NCI-H524 (cell line): ENCODE data around the gene TSPAN18.

Experiments
- DNase-seq, 2 experiments: peaks; one replicate each; lab custom pipeline; 2025; lab: John Stamatoyannopoulos, UW

Gene TSPAN18

DNA sequence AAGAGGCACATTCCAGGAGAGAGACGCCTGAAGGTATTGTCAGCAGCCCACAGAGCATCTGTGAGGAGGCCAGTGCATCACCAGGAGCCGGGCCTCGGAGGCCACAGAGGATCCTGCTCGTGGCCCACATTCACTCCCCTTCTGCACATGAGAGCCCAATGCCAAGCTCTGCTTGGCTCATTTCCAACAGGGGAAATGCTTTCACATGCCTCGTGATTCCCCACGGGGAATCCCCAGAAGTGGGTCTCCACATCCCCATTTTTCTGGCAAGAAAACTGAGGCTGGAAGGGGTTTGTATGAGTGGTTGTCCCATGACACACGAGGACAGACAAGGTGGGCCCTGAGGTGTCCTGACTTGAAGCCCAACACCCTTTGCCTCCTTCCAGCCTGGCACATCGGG lies 189.6 kb downstream of the TSPAN18 start:
- DNase-seq = no peak

DNA sequence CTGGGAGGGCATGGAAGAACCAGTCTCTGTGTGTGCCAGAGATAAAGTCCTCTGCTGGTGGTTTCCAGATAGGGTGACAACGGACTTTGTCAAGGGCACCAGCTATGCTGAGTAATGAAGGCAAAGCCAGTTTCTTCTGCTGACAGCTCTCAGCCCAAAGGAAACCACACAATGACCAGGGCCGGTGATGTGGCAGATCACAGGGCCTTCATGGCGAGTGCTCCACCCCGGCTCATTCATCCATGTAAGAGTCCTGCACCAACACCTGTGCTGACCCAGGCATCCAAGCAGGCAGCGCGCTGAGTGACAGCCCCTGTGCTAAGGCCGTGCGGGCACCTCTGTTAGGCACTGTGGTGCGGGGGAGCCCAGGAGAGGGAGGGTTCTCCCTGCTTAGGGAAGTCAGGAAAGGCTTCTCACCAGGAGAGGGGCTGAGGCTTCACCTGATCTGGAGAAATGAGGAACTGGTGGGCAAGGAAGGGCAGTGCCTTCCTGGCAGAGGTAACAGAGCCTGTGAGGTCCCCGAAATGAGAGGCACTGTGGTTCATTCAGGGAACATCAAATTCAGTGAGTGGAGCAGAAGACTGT lies 190.1 kb downstream of the TSPAN18 start:
- no peak for DNase-seq

DNA sequence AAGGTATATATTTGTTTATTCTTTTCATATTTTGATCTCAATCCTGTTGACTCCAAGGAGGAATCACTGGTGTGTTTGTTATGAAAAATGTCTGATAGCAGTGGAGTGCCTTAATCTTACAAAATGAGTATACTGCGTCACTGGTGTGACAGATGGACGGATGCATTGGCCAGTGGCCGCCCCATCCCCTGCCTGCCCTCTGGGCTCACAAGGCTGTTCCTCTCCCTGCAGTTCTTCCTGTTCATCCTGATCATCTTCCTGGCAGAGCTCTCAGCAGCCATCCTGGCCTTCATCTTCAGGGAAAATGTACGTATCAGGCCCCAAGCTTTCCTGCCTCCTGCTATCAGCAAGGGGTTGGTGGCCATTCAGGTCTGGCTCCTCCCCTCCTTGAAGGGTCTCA lies 191.0 kb downstream of the TSPAN18 start:
- no peak for DNase-seq

DNA sequence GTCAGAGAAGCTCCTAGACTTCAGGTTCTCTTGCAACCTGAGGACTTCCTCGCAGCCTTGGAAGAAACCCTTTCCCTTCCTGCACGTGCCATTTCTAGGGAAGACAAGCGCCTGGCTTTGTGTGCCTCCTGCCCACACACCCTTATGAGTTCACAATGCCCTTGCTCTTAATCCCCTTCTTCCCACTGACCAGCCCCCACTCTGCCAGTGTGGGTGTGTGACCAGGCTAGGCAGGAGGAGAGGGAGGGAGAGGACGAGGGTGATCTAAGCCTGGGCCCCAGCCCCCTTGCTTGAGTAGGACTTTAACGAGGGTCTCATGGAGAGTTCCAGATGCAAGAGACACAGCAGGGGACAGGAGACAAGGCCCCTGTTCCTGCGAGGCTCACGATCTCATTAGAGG lies 193.7 kb downstream of the TSPAN18 start:
- no peak for DNase-seq

DNA sequence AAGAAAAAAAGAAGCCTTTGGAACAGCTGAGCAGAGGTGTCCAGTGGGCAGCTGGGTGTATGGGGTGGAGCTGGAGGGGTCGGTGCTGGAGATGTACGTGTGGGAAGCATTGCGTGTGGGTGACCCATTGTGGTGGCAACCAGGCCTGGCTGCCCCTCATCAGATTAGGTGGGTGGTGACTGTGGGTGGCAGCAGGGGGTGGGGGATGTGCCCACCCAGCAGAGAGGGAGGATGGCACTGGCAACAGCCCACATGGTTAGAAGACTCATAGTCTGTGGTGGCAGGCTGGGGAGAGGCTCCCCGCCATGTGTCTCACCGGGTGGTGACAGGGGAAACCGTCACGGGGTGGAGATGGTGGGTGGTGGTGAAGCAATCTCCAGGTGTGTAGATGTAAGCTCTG lies 196.4 kb downstream of the TSPAN18 start:
- DNase-seq = no peak

DNA sequence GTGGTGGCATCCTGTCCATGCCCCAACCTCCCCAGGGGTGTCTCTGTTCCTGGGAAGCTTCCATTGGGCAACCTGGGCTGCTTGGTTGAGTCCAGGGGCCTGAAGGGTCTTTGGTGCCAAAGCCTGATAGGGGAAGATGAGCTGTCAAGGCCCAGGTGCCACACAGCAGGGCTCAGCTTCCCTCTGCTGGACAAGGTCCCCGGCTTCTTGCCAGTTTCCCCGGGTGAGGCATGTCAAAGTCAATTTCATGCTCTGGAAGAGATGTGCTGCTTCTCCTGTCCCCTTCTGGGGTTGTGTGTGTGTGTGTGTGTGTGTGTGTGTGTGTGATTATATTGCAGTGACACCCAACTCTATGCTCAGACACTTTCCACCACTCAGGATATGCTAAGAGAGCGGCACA lies 197.0 kb downstream of the TSPAN18 start:
- DNase-seq = no peak

DNA sequence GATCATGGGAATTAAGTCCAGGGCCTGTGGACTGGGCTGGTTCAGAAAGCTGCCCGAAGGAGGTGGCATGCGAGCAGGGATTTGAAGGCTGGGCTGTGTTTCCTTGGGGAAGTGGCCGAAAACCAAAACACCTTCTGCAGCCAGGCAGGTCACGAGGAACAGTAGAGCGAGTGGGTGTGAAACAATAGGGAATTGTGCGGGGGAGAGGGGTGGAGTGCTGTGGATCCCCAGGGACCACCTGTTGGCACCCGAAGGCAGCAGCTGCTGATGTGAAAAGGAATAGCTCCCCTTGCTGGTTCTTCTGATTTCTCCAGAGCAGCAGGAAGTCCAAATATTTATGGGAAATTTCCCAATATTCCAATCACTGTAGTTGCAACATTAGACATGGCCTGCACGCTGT lies 199.3 kb downstream of the TSPAN18 start:
- DNase-seq = peak in 1 of 2 experiments; percentile 40

DNA sequence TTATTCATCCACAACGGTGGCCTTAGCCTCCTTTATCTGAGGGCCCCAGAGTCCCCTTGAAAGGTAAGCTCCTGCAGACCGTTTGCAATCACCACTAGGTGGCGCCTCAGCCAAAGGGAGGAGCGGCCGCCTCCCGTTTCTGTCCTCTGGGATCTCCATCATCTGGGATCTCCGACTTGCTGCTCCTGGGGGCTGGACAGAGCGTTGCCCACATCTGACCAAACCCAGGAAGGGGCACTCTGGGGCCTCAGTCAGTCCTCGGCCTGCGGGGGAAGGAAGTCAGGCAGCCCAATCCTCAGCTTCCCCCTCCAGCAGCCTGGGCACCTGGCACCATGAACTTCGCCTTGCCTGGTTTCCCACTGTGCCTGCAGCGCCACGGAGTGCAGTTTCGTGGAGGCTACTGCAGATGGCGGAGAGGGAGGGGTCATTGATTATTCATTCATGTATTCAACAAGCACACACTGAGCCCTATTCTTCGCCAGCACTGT lies 200.5 kb downstream of the TSPAN18 start:
- DNase-seq = peak; percentile 69 to 82

DNA sequence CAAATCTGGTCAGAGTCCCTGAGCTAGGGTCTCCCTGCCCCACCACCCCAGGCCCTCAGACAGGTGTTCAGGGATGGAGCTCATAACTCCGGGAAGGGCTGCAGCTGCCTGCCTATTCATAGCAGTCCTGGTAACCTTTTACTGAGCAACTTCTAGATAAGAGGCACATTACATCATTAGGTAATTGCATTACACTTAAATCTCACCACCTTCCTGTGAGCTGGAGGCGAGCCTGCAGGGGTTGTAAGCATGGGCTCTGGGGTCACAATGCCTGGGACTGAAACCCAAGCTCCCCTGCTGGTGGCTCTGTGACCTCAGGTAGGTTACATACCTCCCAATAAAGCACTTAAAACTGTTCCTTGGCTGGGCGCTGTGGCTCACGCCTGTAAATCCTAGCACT lies 201.4 kb downstream of the TSPAN18 start:
- no peak for DNase-seq

DNA sequence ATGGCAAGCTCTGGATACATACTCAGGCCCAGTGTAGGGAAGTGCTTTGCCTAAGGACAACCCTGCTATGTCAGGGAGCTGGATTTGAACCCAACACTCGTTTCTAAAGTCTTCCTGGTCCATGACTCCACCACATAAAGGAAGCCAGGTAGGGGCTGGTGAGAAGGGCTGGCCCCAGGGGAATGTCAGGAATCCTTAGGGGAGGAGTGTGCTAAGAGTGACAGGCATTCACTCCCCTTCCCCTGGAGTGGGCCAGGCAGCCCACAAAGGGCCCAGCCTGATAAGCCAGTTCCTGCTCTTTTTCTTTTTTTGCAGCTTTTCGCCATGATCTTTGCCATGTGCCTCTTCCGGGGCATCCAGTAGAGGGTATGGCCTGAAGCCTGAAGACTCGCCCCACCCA lies 202.1 kb downstream of the TSPAN18 start:
- DNase-seq = no peak

DNA sequence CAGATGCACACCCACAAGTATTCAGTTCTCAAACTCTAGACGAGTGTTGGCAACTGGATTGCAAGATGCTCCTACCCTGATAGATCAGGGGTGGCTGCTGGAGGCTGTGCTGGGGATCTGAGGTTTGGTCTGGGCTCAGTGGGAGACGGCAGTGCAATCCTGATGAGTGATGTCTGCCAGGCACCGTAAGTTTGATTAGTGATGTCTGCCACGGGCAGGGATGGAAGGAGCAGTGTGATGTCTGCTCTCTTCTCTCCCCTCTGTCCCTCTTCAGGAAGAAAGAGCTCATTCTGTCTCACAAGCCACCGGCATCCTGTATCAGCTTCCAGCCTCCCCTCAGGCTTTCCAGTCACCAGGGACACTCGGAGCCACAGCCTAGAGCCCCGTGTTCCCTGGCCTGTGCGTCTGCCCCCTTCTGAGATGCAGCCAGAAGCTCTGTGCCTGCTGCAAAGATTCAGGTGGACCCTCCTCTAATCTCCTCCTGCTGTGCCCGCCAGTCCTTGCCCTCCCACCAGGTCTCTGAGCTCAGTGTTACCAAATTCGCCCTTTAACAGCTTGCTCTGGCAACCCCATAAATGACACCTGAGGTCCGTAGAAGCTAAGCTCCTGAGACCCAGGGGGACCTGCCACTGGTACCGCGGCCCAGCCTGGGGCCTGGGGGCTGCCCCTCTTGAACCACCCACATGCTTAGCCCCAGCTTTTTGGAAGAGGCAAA lies 204.0 kb downstream of the TSPAN18 start:
- DNase-seq = no peak

DNA sequence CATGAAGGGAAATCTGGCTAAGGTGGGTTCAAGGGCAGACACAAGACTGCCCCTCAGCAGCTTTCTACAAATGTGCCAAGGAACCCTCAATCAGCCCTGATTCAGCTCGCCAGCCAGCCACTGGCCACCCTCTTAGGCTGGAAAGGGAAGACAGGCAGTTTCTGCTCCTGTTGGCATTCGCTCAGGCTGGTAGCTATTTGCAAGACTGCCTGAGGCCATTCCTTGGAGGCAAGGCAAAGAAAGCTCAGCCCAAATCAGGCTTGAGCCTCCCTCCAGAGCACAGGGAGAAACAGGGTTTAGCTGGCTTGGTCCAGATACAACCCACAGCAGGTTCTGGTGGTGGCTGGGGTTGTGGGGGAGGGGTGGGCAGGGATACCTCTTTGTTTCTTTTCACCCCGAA lies 204.7 kb downstream of the TSPAN18 start:
- no peak for DNase-seq

DNA sequence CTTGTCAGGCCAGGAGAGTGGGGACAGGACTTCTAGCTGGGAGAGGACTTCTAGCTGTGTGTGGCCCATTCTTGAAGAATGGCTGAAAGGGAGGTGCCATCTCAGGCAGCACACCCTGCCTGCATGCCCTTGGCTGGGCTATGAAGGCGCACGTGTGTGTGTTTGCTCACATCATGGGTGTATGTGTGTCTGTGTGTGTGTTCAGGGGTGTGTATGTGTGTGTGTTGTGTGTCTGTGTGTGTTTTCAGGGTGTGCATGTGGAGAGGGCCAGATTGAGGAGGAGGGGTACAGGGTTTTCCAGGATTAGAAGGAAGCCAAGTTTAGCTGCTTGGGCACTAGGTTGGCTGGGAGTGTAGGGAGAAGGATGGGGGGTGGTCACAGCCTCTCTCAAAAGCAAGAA lies 207.3 kb downstream of the TSPAN18 start:
- no peak for DNase-seq

DNA sequence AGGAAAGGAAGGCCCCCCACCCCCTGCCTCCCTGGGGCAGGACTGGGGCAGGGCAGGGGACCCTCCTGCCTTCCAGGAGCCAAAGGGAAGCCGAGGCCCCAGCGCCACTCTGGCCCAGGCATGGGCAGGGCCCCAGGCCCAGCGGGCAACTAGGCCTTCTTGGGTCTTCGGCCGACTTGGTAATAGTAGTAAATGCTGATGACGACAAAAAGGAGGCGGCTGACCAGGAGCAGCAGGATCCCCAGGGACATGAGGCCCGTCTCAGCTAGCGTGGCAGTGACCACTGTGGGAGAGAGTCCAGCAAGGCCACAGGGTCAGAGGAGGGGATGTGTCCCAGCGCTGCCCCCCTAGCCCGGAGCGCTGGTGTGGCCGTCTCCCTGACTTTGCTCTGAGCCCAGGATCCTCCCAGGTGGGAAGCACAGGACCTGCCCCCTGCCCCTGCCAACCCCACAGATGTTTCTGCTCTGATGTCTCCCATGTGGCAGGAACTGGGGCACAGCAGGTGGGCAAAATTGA lies 208.0 kb downstream of the TSPAN18 start:
- DNase-seq = no peak

DNA sequence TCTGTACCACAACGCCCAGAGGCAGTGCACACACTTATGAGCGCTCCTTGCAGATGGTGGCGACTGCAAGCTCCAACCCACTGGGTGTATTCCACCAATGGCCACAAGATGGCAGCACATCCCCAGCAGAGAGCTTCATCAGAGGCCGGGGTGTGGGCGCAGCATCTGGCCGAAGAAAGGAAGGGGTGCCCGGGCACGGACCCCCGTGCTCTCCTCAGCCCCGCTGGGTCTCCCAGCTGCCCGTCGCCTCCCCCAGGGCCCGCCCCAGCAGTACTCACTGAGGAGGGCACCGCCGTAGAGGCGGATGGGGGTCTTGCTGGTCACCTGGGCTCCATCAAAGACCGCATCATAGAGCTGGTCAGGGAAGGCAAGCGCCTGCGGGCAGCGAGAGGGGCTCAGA lies 209.8 kb downstream of the TSPAN18 start:
- peak; percentile 73 to 85 for DNase-seq

DNA sequence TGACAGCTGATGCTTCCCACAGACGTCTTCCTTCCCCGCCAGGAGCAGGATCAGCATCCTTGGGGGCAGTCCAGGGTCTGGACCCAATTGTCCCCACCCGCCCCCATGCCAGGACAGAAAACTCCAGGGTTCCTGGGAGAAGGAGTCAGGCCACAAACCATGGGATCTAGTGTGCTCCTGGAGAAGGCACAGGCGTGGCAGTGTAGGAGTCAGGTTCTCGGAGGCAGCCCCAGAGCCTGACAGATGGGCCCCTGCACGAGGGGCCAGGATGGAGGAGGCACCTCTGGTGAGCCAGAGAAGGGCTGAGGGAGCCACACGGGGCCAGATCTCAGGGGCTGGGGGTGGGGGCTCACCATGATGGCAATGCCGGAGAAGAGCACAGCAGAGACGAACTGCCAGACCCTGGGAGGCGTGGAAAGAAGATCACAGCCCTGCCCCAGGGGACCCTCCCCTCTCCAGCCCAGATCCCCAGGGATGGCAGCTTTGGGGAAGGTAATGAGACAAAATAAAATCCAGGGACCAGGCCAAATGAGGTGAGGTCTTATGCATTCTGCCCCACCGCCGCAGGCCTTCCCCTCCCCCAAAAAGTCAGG lies 210.3 kb downstream of the TSPAN18 start:
- peak; percentile 85 to 94 for DNase-seq

DNA sequence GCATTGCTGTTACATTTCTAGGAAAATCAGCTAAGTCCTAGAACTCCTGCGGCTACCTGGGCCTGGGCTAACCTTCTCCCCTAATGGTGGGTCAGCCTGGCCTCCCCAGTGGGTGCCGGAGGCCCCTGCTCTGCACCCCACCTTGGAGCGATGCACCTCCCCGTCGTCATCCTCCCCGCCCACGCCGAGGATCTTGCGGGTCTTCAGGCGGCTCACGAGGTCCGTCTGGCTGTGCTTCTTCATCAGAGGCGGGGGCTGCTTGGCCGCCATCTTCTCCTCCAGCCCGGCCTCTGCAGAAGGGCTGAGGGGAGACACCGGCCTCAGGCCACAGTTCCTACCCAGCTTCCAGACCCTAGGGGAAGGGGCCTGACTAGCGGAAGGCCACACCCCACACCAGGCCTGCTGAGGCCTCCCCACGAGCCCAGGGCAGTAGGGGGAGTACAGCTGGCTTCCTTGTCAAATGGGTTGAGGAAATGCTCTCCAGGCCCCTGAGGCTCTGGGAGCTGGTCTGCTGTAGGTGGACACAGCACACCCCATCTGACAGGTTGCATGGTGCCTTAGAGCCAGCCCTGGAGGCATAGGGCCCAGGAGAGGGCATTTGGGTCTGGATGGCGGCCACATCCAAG lies 211.4 kb downstream of the TSPAN18 start:
- no peak for DNase-seq

DNA sequence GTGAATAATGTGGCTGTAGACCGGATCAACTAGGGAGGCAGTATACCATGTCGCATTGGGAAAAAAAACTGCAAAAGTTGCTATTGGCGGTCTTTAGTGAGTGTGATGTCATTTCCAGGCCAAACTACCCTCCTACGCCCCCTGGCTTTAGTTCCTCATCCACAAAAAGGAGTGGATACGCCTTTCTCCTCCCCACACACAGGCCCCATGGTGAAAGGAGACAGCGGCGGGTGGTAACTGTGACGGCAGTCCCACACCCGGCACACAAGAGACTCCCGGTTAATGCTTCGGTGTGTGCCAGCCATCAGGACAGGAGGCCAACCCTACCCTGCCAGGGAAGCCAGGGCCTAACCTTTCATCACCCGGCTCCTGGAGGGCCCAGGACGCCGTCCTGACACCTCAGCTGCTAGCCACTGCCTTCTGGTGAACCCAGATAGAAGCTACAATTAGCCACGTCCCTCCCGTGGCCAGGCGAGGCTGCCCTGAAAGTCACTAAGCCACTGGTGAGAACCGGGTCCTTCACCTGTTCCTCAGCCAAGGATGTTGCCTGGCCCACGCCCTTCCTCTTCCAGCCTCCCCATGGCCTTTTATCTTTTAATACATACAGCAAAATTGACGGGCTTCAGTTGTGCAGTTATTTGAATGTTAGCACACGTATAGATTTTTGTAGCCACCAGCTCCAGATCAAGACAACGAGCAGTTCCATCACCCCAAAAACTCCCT lies 213.1 kb downstream of the TSPAN18 start:
- DNase-seq = no peak

DNA sequence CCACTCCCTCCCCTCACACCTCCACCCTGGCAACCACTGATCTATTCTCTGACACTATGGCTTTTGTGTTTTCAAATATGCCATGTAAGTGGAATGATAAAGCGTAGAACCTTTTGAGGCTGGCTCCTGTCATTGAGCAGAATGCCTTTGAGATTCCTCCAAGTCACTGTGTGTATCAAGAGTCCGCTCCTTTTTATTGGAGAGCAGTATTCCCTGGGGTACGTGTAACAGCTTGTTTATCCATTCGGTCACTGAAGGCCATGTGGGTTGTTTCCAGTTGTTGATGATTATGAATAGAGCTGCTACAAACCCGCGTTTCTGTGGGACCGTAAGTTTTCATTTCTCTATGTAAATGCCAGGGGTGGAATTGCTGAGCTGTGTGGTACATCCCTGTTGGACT lies 213.6 kb downstream of the TSPAN18 start:
- DNase-seq = peak in 1 of 2 experiments; percentile 36

DNA sequence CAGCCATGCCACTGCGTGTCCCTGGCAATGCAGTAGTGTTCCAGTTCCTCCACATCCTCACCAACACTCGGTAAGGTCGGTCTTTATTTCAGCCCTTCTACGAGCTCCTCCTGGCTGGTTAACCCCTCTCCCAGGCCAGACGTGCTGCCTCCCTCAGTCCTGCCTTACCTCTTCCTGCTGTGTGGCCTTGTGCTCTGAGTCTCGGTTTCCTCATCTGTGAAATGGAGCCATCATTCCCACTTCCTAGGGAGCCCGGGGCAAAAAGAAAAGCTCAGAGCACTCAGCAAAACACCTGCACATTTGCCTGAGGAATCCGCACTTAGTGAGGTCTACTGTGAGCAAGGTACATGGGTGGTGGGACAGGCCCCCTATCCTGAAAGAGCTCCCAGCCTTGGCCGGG lies 214.1 kb downstream of the TSPAN18 start:
- no peak for DNase-seq

DNA sequence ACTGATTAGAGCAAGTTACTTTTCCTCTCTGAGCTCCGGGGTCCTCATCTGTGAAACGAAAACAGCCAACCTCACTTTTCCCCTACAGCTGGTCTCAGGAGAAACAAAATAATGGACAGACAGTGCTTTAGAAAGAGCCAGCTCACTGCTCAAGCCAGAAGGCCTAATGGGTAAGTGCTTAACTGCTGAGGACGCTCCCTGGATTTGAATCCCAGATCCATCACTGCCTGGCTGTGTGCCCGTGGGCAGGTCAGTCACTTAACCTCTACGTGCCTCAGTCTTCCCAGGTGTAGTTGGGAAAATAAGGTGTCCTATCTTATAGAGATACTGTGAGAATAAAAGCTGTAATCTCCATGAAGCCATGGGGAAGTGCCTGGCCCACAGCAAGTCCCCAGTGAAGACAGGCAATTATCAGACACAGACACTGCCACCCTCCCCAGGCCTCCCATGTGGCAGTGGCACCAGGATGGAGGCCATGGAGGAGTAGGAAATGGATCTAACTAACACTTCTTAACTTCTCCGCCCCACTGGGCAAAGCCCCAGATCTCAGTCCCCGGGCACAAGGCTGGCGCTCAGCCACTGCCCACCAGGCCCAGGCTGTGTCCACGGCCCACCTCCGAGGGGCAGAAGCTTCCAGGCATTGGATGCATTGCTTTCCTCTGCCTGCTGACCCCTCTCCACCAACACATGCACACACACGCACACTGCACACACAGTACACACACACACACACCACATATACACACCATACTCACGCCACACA lies 214.7 kb downstream of the TSPAN18 start:
- no peak for DNase-seq
